Measurements from ENCODE around the gene FHL5.

The FHL5 gene, protein sequence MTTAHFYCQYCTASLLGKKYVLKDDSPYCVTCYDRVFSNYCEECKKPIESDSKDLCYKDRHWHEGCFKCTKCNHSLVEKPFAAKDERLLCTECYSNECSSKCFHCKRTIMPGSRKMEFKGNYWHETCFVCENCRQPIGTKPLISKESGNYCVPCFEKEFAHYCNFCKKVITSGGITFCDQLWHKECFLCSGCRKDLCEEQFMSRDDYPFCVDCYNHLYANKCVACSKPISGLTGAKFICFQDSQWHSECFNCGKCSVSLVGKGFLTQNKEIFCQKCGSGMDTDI

DNA sequence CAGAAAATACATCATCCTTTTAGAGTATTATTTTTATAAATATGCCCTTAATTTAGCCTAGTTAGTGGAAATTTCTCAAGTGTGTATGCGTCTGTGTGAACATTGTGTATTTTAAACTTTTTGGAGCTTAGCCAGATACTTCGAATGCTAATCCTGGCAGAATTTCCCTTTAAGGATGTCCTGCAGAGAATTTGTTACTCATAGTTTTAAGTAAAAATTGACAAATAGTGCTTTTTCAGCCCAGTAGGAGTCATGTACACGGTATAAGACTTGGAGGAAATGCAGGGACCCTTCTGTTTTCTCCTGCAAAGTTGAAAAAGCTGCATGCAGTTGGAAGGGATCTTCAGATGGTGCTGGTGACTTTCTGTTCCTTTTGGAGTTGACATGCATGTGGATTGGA is at the start of gene FHL5:
TSS of gene FHL5 (plus strand) at position 243 of the 400 bp plus-strand sequence. CDS start 40,486 bp downstream, outside the sequence.
- Histone ChIP-seq H3K4me3 (peak within 1 kb of the TSS; percentile 69), H3K27ac (peak within 1 kb of the TSS; percentile 52 to 77)
- no peak for DNase-seq (ENCODE audit: low spot score)
- TF ChIP-seq, protein P1, sequence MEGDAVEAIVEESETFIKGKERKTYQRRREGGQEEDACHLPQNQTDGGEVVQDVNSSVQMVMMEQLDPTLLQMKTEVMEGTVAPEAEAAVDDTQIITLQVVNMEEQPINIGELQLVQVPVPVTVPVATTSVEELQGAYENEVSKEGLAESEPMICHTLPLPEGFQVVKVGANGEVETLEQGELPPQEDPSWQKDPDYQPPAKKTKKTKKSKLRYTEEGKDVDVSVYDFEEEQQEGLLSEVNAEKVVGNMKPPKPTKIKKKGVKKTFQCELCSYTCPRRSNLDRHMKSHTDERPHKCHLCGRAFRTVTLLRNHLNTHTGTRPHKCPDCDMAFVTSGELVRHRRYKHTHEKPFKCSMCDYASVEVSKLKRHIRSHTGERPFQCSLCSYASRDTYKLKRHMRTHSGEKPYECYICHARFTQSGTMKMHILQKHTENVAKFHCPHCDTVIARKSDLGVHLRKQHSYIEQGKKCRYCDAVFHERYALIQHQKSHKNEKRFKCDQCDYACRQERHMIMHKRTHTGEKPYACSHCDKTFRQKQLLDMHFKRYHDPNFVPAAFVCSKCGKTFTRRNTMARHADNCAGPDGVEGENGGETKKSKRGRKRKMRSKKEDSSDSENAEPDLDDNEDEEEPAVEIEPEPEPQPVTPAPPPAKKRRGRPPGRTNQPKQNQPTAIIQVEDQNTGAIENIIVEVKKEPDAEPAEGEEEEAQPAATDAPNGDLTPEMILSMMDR (IDR thresholded peaks at IDR 0.05), result no peak

DNA sequence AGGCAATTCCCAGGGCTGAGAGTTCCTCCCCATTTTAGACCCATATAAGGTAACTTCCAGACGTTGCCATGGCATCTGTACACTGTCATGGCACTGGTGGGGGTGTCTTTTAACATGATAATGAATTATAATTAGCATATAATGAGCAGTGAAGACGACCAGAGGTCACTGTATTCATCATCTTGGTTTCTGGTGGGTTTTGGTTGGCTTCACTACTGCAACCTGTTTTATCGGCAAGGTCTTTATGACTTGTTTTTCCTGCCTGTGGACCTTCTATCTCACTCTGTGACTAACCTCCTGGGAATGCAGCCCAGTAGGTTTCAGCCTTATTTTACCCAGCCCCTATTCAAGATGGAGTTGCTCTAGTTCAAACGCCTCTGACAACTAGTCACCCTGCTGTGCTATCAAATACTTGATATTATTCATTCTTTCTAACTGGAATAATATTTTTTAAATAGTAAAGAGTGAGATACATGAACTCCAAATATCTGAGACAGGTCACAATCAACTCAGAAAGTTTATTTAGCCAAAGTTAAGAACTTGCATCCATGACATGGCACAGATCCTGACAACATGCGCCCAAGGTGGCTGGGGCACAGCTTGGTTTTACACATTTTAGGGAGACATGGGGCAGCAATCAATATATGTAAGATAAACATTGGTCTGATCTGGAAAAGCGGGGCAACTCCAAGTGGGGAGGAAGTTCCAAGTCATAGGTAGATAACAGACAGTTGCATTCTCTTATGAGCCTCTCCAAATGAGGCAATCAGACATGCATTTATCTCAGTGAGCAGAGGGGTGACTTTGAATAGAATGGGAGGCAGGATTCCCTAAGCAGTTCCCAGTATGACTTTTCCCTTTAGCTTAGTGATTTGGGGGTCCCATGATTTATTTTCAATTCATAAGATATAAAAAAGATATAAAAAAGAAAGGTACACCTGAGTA is 42.5 kb upstream of the FHL5 start:
- Histone ChIP-seq H3K4me3 (peak overlapping the region; percentile 88), H3K27ac (peak overlapping the region in 1 of 2 donors; percentile 97)
- TF ChIP-seq, protein P1 (IDR thresholded peaks at IDR 0.05), result no peak
- DNase-seq (ENCODE audit: low spot score), result no peak

DNA sequence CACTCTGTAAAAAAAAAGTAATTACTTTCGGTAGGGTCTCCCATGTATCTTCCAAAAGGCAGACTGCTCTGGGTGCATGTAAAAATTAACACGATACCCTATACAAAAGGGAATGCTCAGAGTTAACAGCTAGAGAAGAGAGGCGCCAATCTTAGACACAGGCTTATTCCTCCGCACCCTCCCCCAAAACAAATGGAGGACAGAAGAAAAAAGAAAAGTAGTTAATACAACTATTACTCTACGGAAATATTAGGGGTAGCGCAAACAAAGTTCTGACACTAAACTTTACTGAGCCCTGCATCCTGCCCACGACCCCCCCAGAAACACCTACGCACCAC is 41.7 kb upstream of the FHL5 start:
- H3K4me3 ChIP-seq, result peak overlapping the region; percentile 88
- peak overlapping the region; percentile 95 to 97 for H3K27ac ChIP-seq
- TF ChIP-seq, protein P1 (IDR thresholded peaks at IDR 0.05), result no peak
- DNase-seq (ENCODE audit: low spot score), result no peak

DNA sequence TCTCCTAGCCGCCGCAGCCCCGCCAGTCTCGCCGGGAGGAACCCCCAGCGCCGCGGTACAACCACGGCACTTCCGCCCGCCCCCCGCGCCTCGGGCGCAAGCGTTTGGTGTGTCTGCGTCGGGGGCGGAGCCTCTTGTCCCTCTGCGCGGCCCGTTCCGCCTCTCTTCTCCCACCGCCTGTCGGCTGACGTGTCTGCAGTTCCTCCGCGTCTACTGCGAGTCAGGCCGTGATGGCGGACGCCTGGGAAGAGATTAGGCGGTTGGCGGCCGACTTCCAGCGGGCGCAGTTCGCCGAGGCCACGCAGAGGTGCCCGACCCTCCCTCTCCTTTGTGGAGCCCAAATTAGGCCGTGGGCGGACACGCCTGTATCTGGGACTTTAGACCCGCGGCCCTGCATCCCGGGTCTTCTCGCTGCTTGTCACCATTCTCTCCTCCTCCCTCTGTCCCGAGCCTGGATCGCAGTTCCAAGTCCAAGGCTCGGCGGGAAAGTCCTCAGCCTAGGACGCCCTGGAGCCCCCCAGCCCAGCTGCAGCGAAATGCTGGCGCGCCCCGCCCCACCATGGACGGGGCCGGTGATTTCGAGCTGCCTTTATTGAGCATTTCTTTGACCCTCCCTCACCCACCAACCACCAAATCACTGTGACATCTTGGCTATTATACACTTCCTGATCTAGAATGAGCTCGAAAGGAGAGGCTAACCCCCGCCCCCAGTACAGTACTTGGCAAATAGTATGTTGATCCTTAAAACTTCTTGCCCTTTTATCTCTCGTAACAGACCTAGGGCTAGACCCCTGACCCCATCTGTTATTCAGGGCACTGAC is 41.1 kb upstream of the FHL5 start, which contains the start of gene UFL1:
TSS of gene UFL1 (plus strand) at position 163 of the 821 bp plus-strand sequence. CDS start at position 231, 68 bp downstream.
- TF ChIP-seq, protein P1 (IDR thresholded peaks at IDR 0.05), result no peak
- peak; percentile 97 for DNase-seq (ENCODE audit: low spot score)
- Histone ChIP-seq H3K4me3 (peak within 1 kb of the TSS; percentile 88), H3K27ac (peak within 1 kb of the TSS; percentile 95 to 97)

DNA sequence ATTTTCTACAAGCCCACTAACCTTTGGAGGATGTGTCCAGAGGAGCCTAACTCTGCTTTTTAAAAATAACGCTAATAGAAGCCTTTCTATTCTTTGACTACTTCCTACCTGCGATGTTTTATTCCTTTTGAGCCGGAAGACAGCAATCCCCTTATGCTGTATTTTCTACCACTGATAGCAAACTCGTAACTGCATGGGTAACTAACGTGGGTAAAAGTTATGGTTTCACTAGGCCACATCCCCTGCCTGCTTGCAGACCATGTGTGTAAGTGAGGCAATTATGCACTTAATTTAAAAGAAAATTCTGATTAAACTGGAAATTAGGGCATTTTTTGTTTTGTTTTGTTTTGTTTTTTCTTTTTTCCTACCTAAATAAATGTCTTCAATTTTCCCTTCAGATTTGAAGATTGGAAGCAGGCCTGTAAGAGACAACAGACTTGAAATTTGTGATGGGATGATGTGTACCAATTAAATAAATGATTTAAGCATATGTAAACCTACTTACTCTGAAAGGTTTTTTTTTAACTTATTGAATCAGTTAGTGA is 40.4 kb upstream of the FHL5 start:
- H3K27ac ChIP-seq, result peak overlapping the region; percentile 95 to 97
- H3K4me3 ChIP-seq, result peak overlapping the region; percentile 88
- DNase-seq (ENCODE audit: low spot score), result no peak
- TF ChIP-seq, protein P1 (IDR thresholded peaks at IDR 0.05), result no peak

DNA sequence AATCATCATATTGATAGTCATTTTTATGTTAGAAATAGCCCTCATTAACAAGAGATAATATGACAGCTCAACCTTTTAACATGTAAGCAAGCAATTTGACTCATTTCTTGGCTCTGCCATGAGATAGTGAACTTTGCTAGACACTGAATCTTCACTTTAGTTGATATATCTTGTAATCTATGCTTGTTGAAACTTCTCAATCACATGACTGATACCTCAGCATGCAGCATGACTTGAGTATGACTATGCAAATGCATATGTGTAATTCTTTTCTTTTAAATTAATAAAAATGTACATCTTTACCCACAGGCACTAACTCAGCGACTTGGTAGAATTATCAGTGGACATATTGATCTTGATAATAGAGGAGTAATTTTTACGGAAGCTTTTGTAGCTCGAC is 34.7 kb upstream of the FHL5 start:
- Histone ChIP-seq H3K4me3 (no peak overlapping the region), H3K27ac (no peak overlapping the region)
- DNase-seq (ENCODE audit: low spot score), result no peak
- TF ChIP-seq, protein P1 (IDR thresholded peaks at IDR 0.05), result no peak

Measured in coronary artery (tissue), 2 donors.